Naive thymus-derived CD4-positive, alpha-beta T cell (primary cell): ENCODE data around the gene ELOA. TPM values are rescaled to one million over a fixed set of nuclear protein-coding genes. Genes with fewer than 3 reads are reported as not detected.
"Not testable (repeated sequence)": the region's sequence is repeated elsewhere in the genome, so short reads cannot be mapped to it uniquely, and the experiment has no call there.

Experiments
- ATAC-seq: fragments of 150-1000 bp; cut with Tn5 transposase; 2 replicates; pipeline ENCODE4 v1.10.0; 2021; ENCODE audit warnings: mild to moderate bottlenecking, moderate library complexity
- CTCF ChIA-PET: fragments of 350-600 bp; sonication (Branson Sonifier 250); formaldehyde crosslinking; loops from one replicate; lab custom pipeline; 2021; ENCODE audit warnings: antibody characterized with exemption; lab: Charles Lee
- POLR2A ChIA-PET: fragments of 350-600 bp; sonication (Branson Sonifier 250); formaldehyde crosslinking; loops from one replicate; lab custom pipeline; 2021; ENCODE audit warnings: antibody characterized with exemption, inconsistent platforms; lab: Charles Lee
- DNase-seq, 9 donors: peaks; one replicate each; pipeline versions ENCODE4 v3.0.0 to v3.0.0-alpha.2; 2020 to 2022; ENCODE audit warnings: mixed read lengths in 1 of 9
- H3K27ac ChIP-seq: one replicate; pipeline ENCODE4 v1.7.0; 2013; ENCODE audit warnings: mild to moderate bottlenecking, low read depth, low read length, moderate library complexity
- H3K27me3 ChIP-seq, 2 donors: one replicate each; pipeline ENCODE4 v1.7.0; 2013; ENCODE audit warnings: low read length in 2 of 2, mild to moderate bottlenecking in 2 of 2, moderate library complexity in 2 of 2; ENCODE audit not compliant: control insufficient read depth in 2 of 2, insufficient read depth in 2 of 2
- H3K36me3 ChIP-seq, 3 experiments: 1 replicate in 2 of 3; 2 replicates in 1 of 3; pipeline ENCODE4 v1.7.0; 2013; ENCODE audit warnings: low read length in 3 of 3, mild to moderate bottlenecking in 3 of 3, moderate library complexity in 1 of 3; ENCODE audit not compliant: insufficient read depth in 3 of 3, control insufficient read depth in 2 of 3
- H3K4me1 ChIP-seq, 2 donors: one replicate each; pipeline ENCODE4 v1.7.0; 2013; ENCODE audit warnings: low read length in 2 of 2, mild to moderate bottlenecking in 2 of 2, moderate library complexity in 1 of 2; ENCODE audit not compliant: control insufficient read depth in 2 of 2, insufficient read depth in 2 of 2
- H3K4me3 ChIP-seq: 2 replicates; pipeline ENCODE4 v1.7.0; 2013; ENCODE audit warnings: mild to moderate bottlenecking, low read length
- H3K9me3 ChIP-seq, 3 experiments: 1 replicate in 2 of 3; 2 replicates in 1 of 3; pipeline ENCODE4 v1.7.0; 2013; ENCODE audit warnings: low read length in 3 of 3; ENCODE audit not compliant: control insufficient read depth in 2 of 3
- H3K27ac Mint-ChIP-seq, 9 donors: one replicate each; pipeline ENCODE4 v1.8.0; 2020 to 2022; ENCODE audit warnings: mixed read lengths in 9 of 9, mild to moderate bottlenecking in 8 of 9, moderate library complexity in 5 of 9, inconsistent platforms in 2 of 9
- H3K27me3 Mint-ChIP-seq, 5 donors: one replicate each; pipeline ENCODE4 v1.8.0; 2021 to 2022; ENCODE audit warnings: mixed read lengths in 5 of 5, mild to moderate bottlenecking in 1 of 5
- H3K36me3 Mint-ChIP-seq, 5 donors: one replicate each; pipeline ENCODE4 v1.8.0; 2020 to 2022; ENCODE audit warnings: mixed read lengths in 5 of 5, mild to moderate bottlenecking in 3 of 5, inconsistent platforms in 1 of 5
- H3K4me1 Mint-ChIP-seq, 7 donors: one replicate each; pipeline ENCODE4 v1.8.0; 2020 to 2022; ENCODE audit warnings: mixed read lengths in 7 of 7, mild to moderate bottlenecking in 3 of 7, inconsistent platforms in 1 of 7
- H3K4me3 Mint-ChIP-seq, 10 donors: one replicate each; pipeline ENCODE4 v1.8.0; 2020 to 2022; ENCODE audit warnings: mild to moderate bottlenecking in 10 of 10, mixed read lengths in 10 of 10, moderate library complexity in 6 of 10, inconsistent platforms in 2 of 10
- H3K9me3 Mint-ChIP-seq, 11 donors: one replicate each; pipeline ENCODE4 v1.8.0; 2020 to 2022; ENCODE audit warnings: mixed read lengths in 11 of 11, mild to moderate bottlenecking in 4 of 11, inconsistent platforms in 1 of 11, moderate library complexity in 1 of 11
- intact Hi-C, 2 donors: fragments of 100-400 bp; cut with micrococcal nuclease; formaldehyde crosslinking; loops; one replicate each; pipeline ENCODE4 v1.15.1; 2023
- polyA plus RNA-seq, 2 donors: library from polyadenylated mRNA; unstranded; fragments of 300-500 nt; fragmentation: Illumina TruSeq; gene quantifications; one replicate each; pipeline ENCODE4 v1.2.3, GENCODE V29; 2021
- total RNA-seq, 6 experiments: library from RNA in 5 of 6; stranded (reverse) in 5 of 6; gene quantifications; 1 replicate in 5 of 6; 2 replicates in 1 of 6; pipeline ENCODE4 v1.2.3 and lab custom pipeline; 2021 to 2026

ELOA gene
- total and polyA plus RNA-seq, 7 experiments from 2014 or later = 20.3 to 36.1 (median 30.4) TPM

DNA sequence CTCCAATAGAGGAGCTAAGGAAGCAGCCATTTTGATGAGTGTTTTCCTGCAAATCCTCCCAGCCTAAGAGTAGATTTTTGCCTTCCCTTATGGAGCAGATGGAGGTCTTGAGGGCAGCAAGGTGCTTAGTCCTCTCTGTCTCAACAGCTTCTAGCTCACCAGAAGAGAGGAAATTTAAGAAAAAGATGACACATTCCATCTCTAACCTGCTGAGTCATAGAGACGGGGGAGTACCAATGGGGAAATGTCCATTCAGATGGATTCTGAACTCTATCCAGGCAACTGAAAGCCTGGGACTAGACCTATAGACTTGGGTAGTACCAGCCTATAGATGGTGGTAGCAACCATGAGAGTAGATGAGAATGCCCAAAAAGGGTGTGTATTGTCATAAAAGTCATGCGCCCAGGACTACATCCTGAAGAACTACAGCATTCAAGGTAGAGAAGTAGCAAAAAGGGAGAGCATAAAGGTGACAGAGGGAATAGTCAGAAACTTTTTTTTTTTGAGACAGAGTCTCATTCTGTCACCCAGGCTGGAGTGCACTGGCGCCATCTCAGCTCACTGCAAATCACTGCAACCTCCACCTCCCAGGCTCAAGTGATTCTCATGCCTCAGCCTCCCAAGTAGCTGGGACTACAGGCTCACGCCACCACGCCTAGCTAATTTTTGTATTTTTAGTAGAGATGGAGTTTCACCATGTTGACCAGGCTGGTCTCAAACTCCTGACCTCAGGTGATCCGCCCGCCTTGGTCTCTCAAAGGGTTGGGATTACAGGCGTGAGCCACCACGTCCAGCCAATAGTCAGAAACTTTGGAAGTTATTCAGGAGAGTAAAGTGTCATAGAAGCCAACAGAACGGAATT, 10.7 kb upstream of the ELOA start:
- Mint-ChIP-seq H3K9me3 (no peaks in the 10 kb centered on the region), H3K27ac (peak overlapping the region in 1 of 9 donors; percentile 4), H3K4me3 (no peak overlapping the region), H3K4me1 (peaks cover 0 to 7% (median 0%) of the 10 kb centered on the region in 7 donors), H3K27me3 (no peaks in the 10 kb centered on the region), H3K36me3 (peaks cover 0 to 7% (median 3%) of the 10 kb centered on the region in 5 donors)
- Histone ChIP-seq H3K36me3 (no peaks in the 10 kb centered on the region), H3K4me1 (no peaks in the 10 kb centered on the region), H3K9me3 (no peaks in the 10 kb centered on the region), H3K27me3 (no peaks in the 10 kb centered on the region), H3K4me3 (no peak overlapping the region), H3K27ac (no peak overlapping the region)
- DNase-seq = no peak
- ChIA-PET CTCF (no interaction called here), POLR2A (no interaction called here)
- no peak for ATAC-seq
- intact Hi-C loops = no loop called here

DNA sequence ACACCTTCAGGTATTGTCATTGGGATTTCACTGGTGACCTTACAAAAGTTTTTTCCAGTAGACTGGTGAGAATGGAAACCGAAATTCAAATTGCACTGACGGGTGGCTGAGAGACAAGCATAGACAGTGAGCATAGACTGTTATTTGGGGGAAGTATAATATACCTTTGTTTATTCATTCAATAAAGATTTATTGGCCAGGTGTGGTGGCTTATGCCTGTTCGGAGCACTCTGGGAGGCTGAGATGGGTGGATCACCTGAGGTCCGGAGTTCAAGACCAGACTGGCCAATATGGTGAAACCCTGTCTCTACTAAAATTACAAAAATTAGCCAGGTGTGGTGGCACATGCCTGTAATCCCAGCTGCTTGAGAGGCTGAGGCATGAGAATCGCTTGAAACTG, 10.0 kb upstream of the ELOA start:
- POLR2A ChIA-PET, H3K36me3 Mint-ChIP-seq, H3K4me3 ChIP-seq, H3K36me3 ChIP-seq, H3K27me3 Mint-ChIP-seq, H3K27ac Mint-ChIP-seq, ATAC-seq, H3K4me1 Mint-ChIP-seq, CTCF ChIA-PET, H3K9me3 Mint-ChIP-seq, H3K4me3 Mint-ChIP-seq, intact Hi-C loops, H3K27ac ChIP-seq, H3K27me3 ChIP-seq, H3K4me1 ChIP-seq, DNase-seq, H3K9me3 ChIP-seq: not testable (repeated sequence)

DNA sequence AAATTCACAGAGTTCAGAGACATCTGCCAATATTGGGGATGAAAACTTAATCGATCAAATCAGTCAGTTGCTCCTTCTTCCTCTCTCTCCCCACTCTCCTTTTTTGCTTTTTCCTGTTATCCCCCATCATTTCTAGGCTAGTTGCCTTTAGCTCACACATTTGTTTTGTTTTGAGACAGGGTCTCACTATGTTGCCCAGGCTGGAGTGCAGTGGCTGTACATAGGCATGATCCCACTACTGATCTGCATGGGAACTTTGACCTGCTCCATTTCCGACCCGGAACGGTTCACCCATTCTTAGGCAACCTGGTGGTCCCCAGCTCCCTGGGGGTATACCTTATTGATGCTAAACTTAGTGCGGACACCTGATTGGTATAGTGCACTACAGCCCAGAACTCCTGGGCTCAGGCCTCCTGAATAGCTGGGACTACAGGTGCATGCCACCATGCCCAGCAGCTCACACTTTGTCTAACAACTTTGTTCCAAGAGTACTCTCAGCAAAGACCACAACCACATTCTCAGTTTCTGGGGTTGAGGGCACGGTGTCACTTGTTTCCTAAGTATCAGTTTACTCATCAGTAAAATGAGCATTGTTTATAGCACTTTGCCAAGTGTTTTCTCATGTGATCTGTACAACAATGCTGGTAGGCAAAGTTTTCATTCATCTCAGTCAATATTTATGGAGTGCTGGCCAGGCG, 6.7 kb upstream of the ELOA start:
- H3K27me3 ChIP-seq = no peaks in the 10 kb centered on the region
- no peak for DNase-seq
- H3K4me1 Mint-ChIP-seq = peaks cover 0 to 5% (median 0%) of the 10 kb centered on the region in 7 donors
- no peaks in the 10 kb centered on the region for H3K9me3 ChIP-seq
- POLR2A ChIA-PET = interaction anchor here (1.3 kb wide), 1 partner anchor 45 kb away, joined by 3 read pairs; the partner anchor contains the start of gene RPL11
- H3K27ac Mint-ChIP-seq = no peak overlapping the region
- H3K4me3 ChIP-seq = no peak overlapping the region
- no peak for ATAC-seq
- no peak overlapping the region for H3K4me3 Mint-ChIP-seq
- CTCF ChIA-PET = interaction anchor here (0.6 kb wide), 1 partner anchor 311 kb away, joined by 3 read pairs; no protein-coding TSS in a partner anchor
- H3K4me1 ChIP-seq = no peaks in the 10 kb centered on the region
- peaks cover 0 to 2% (median 0%) of the 10 kb centered on the region in 5 donors for H3K36me3 Mint-ChIP-seq
- no peak overlapping the region for H3K27ac ChIP-seq
- intact Hi-C loops = no loop called here
- H3K36me3 ChIP-seq = no peaks in the 10 kb centered on the region
- no peaks in the 10 kb centered on the region for H3K9me3 Mint-ChIP-seq
- H3K27me3 Mint-ChIP-seq = no peaks in the 10 kb centered on the region

DNA sequence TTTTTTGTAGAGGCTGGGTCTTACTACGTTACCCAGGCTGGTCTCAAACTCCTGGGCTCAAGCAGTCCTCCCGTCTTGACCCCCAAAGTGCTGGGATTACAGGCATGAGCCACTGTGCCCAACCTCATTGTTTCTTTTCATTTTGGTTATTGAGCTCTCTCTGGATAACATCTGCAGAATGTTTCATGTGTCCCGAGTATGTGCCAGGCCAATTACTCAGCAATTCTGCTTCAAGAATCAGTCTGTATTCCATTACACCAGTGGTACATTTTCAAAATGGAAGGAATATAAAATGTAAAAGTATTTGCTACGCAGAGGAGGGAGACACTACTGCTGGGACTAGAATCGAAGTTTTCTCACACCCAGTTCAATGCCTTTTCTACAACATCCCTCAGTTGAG, 1.7 kb upstream of the ELOA start:
- DNase-seq = no peak
- H3K27ac Mint-ChIP-seq = peak overlapping the region in 7 of 9 donors; percentile 28 to 94 (median 71)

DNA sequence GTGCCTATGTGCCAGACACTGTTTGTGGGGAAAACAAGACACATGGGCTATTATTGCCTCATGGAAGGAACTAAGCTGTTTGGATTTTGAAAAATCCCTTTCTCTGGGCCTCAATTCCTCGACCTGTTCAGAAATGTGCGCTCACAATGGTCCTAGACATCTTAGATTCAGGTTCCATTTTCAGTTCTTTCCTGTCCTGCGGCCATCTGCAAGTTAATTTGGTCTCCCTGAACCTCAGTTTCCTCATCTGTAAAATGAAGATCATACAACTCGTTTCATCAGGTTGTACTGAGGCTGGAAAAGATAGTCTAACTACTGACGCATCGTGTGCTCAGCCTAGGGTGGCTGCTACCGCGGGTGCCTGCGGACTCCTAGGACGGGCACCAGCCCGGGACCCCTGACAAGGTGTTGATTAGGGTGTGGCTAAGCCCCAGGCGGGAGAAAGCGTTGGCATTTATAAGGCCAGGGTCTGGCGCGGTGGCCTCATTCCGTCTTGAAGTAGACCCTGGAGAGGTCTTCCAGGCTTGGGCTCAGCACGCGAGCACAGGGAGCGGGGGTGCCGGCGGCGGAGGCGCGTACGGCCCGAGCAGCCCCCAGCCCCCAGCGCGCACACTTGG, 493 bp upstream of the ELOA start:
- Mint-ChIP-seq H3K9me3 (no peaks in the 10 kb centered on the region), H3K27me3 (no peaks in the 10 kb centered on the region), H3K27ac (peak overlapping the region; percentile 67 to 95 (median 91)), H3K36me3 (peaks cover 0 to 7% (median 0%) of the 10 kb centered on the region in 5 donors), H3K4me3 (peak overlapping the region; percentile 86 to 93 (median 90)), H3K4me1 (peaks cover 32 to 45% (median 44%) of the 10 kb centered on the region in 7 donors)
- ATAC-seq (peak; percentile 35), DNase-seq (peak in 1 of 9 donors; percentile 4)
- Histone ChIP-seq H3K36me3 (peaks cover 0 to 7% (median 0%) of the 10 kb centered on the region in 3 experiments), H3K27ac (peak overlapping the region; percentile 96), H3K4me3 (peak overlapping the region; percentile 87), H3K4me1 (peaks cover 22 to 36% of the 10 kb centered on the region in 2 donors), H3K9me3 (no peaks in the 10 kb centered on the region), H3K27me3 (no peaks in the 10 kb centered on the region)
- POLR2A ChIA-PET = interaction anchor here (0.7 to 4.5 kb wide), 10 partner anchors 8 to 192 kb away, joined by 3 to 30 read pairs (median 4); partner anchors contain the start of genes LYPLA2, PITHD1 and RPL11
- intact Hi-C loops = loop anchor here (1.0 to 10.0 kb wide), 7 partner anchors 36 to 374 kb away; partner anchors contain the start of genes GALE (in 2 of the 2), PITHD1 (in 2 of the 2), RPL11 (in 2 of the 2) and ID3 (in 1 of the 2)
- CTCF ChIA-PET = no interaction called here

More for the DNA sequence above, 1.7 kb upstream of the ELOA start:
- H3K4me1 ChIP-seq = peaks cover 22 to 25% of the 10 kb centered on the region in 2 donors
- peaks cover 0 to 4% (median 0%) of the 10 kb centered on the region in 3 experiments for H3K36me3 ChIP-seq
- Mint-ChIP-seq H3K9me3 (no peaks in the 10 kb centered on the region), H3K4me1 (peaks cover 21 to 34% (median 32%) of the 10 kb centered on the region in 7 donors), H3K27me3 (no peaks in the 10 kb centered on the region), H3K4me3 (peak overlapping the region in 8 of 10 donors; percentile 68 to 93 (median 89)), H3K36me3 (peaks cover 0 to 7% (median 0%) of the 10 kb centered on the region in 5 donors)
- intact Hi-C loops = loop anchor here in 1 of 2 donors (2.0 to 10.0 kb wide), 3 partner anchors 59 to 373 kb away; partner anchors contain the start of genes GALE, ID3 and ZNF436
- H3K9me3 ChIP-seq = no peaks in the 10 kb centered on the region
- no peak overlapping the region for H3K4me3 ChIP-seq
- CTCF ChIA-PET = no interaction called here
- no peak overlapping the region for H3K27ac ChIP-seq
- H3K27me3 ChIP-seq = no peaks in the 10 kb centered on the region
- POLR2A ChIA-PET = interaction anchor here (0.6 to 4.5 kb wide), 2 partner anchors 50 to 198 kb away, joined by 5 to 30 read pairs; partner anchors contain the start of gene RPL11
- no peak for ATAC-seq

DNA sequence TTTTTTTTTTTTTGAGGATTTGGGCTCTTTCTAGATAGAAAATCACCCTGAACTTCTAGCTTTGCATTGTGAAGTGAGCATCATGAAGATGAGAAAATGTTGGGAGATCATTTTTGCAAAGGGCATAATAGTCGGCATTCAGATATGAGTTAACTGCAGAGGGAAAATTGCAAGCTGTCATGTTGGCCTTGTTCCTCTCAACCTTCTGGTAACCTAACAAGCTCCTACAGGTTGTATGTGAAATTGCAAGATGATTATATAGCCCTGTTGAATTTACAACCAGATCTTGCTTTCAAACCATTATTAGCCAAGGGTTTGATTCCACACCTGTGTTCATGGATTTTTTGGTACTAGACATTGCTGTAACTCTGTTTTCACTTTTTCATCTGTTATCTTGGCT, 2.2 kb downstream of the ELOA start:
- H3K4me1 Mint-ChIP-seq = peaks cover 41 to 62% (median 58%) of the 10 kb centered on the region in 7 donors
- peak overlapping the region in 8 of 9 donors; percentile 4 to 91 (median 68) for H3K27ac Mint-ChIP-seq
- no peaks in the 10 kb centered on the region for H3K9me3 ChIP-seq
- peak overlapping the region; percentile 33 to 93 (median 90) for H3K4me3 Mint-ChIP-seq
- peaks cover 0 to 19% (median 7%) of the 10 kb centered on the region in 3 experiments for H3K36me3 ChIP-seq
- DNase-seq (peak in 4 of 9 donors; percentile 5 to 30 (median 16)), ATAC-seq (no peak)
- intact Hi-C loops = loop anchor here (2.0 to 10.0 kb wide), 2 partner anchors 191 kb away; partner anchors contain the start of gene ID3 (in 1 of the 2)
- no peaks in the 10 kb centered on the region for H3K27me3 ChIP-seq
- peaks cover 22 to 39% of the 10 kb centered on the region in 2 donors for H3K4me1 ChIP-seq
- H3K9me3 Mint-ChIP-seq = no peaks in the 10 kb centered on the region
- ChIA-PET POLR2A (interaction anchor here (0.7 to 4.5 kb wide), 4 partner anchors 12 to 162 kb away, joined by 3 to 30 read pairs (median 3); partner anchors contain the start of gene RPL11), CTCF (interaction anchor here (0.9 to 1.1 kb wide), 2 partner anchors 25 to 35 kb away, joined by 3 read pairs; no protein-coding TSS in a partner anchor)
- no peak overlapping the region for H3K27ac ChIP-seq
- peaks cover 0 to 9% (median 6%) of the 10 kb centered on the region in 5 donors for H3K36me3 Mint-ChIP-seq
- H3K27me3 Mint-ChIP-seq = no peaks in the 10 kb centered on the region
- no peak overlapping the region for H3K4me3 ChIP-seq
